PFSK-1 (cell line): ENCODE measurements around the gene CEP170B.

Source experiments
- FOXP2 ChIP-seq: optimal IDR thresholded peaks from 2 replicates; pipeline ENCODE3; 2011; ENCODE audit warnings: borderline replicate concordance, control low read depth, inconsistent platforms; ENCODE audit not compliant: insufficient read depth; ENCODE audit errors: extremely low read length, extremely low read depth
- POLR2AphosphoS5 ChIP-seq: IDR thresholded peaks from 2 replicates; pipeline ENCODE4 v1.6.1; 2012; ENCODE audit warnings: low read depth, mild to moderate bottlenecking, control low read depth, low read length, moderate library complexity
- SIN3A ChIP-seq: IDR thresholded peaks from 2 replicates; pipeline ENCODE4 v1.6.1; 2012; ENCODE audit warnings: mild to moderate bottlenecking, low read length, moderate library complexity, borderline replicate concordance; ENCODE audit not compliant: insufficient read depth
- TAF1 ChIP-seq: IDR thresholded peaks from 2 replicates; pipeline ENCODE4 v1.6.1; 2012; ENCODE audit warnings: low read length, control low read depth, borderline replicate concordance; ENCODE audit not compliant: insufficient read depth
- TF ChIP-seq, protein P1 (sequence below), 2 experiments: IDR thresholded peaks; 2 replicates each; pipeline versions ENCODE4 v1.6.1 to v1.8.0; 2011 to 2012; ENCODE audit warnings: low read depth in 2 of 2, low read length in 2 of 2, control low read depth in 1 of 2, inconsistent platforms in 1 of 2, mild to moderate bottlenecking in 1 of 2, moderate library complexity in 1 of 2; ENCODE audit not compliant: insufficient read depth in 1 of 2

Gene CEP170B

DNA sequence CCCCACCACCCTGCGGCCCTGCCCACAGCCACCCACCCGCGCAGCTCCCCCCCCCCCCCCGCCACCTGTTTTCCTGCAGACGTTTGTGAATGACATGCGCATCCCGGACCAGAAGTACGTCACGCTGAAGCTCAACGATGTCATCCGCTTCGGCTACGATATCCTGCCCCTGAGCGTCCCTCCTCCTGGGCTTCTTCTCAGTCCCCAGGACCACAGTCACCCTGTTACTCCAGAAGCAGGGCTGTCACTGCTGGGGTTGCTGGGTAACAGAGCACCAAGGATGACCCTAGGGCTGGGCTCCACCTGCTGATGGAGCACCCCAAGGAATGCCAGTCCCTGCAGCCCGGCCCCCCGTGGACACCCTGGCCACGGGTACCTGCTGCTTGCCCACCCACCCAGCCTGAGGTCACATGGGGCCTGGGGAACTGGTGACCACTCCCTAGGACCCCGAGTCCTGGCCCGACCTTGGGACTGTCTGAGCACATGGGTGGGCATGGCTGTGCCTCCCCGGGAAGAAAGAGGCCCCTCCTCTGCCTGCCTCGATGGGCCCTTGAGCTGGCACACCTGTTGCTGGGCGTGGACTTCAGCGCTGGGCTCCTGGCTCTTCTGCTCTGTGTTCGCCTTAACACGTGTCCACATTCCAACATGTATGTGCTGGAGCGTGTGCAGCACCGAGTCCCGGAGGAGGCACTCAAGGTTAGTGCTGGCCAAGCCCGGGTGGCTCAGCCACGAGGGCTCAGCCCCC is 12.9 kb downstream of the CEP170B start:
- TF ChIP-seq, protein P1, sequence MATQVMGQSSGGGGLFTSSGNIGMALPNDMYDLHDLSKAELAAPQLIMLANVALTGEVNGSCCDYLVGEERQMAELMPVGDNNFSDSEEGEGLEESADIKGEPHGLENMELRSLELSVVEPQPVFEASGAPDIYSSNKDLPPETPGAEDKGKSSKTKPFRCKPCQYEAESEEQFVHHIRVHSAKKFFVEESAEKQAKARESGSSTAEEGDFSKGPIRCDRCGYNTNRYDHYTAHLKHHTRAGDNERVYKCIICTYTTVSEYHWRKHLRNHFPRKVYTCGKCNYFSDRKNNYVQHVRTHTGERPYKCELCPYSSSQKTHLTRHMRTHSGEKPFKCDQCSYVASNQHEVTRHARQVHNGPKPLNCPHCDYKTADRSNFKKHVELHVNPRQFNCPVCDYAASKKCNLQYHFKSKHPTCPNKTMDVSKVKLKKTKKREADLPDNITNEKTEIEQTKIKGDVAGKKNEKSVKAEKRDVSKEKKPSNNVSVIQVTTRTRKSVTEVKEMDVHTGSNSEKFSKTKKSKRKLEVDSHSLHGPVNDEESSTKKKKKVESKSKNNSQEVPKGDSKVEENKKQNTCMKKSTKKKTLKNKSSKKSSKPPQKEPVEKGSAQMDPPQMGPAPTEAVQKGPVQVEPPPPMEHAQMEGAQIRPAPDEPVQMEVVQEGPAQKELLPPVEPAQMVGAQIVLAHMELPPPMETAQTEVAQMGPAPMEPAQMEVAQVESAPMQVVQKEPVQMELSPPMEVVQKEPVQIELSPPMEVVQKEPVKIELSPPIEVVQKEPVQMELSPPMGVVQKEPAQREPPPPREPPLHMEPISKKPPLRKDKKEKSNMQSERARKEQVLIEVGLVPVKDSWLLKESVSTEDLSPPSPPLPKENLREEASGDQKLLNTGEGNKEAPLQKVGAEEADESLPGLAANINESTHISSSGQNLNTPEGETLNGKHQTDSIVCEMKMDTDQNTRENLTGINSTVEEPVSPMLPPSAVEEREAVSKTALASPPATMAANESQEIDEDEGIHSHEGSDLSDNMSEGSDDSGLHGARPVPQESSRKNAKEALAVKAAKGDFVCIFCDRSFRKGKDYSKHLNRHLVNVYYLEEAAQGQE (IDR thresholded peaks at IDR 0.05; ENCODE audit: insufficient read depth in 1 of 2, low read depth in 2 of 2, low read length in 2 of 2), result no peak
- TF ChIP-seq POLR2AphosphoS5 (no peak), SIN3A (no peak), TAF1 (no peak), FOXP2 (no peak)

DNA sequence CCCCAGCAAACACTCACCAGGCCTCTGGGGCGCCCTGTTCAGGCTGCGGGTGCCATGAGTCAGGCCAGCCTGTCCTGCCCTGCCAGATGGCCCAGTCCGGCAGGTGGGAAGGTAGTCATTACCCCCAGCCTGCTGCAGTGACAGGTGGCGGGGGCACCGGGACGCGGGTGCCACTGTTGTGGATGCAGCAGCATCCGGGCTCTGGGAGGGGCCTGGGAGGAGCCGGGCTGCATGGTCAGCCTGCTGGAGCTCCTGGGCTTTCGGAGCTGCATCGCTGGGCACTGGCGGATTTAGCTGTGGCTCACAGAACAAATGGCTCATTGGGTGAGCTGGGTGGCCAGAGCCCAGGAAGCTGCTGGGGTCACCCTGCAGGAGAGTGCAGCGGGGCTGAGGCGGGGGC is 13.5 kb downstream of the CEP170B start:
- TF ChIP-seq FOXP2 (no peak), SIN3A (no peak), TAF1 (no peak), POLR2AphosphoS5 (no peak)
- TF ChIP-seq, protein P1 (IDR thresholded peaks at IDR 0.05; ENCODE audit: insufficient read depth in 1 of 2, low read depth in 2 of 2, low read length in 2 of 2), result no peak

DNA sequence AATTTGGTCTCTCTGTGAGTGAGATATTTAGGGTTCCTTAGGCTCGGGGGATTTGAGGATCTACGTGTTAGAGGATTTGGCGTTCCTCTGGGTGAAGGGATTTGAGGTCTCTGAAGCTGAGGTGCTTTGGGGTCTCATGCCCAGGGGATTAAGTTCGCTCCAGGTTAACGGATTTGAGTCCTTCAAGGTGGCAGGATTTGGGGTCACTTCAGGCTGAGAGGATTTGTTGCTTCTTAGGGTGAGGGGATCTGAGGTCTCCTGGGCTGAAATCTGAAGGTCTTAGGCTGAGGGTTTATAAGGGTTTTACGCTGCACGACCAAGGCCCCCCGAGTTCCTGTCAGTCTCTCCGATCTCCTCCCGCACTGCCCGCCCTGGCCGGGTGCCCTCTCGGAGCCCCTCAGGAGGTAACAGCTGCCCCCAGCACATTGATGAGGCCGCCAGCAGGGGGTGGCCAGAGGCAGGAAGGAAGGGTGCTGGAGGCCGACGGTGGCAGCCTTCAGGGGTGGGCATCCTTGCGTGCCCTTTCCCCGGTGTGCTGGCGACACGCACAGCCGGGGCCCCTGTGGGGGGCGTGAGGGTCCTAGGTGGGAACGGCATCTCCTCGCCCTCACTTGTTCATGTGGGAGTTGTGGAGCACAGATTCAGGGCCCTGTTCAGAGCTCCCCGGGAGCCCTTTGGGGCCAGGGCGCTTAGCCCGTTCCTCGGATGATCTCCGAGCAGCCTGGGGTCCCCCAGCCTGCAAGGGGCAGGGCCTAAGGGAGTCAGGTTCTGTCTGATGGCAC is 14.3 kb downstream of the CEP170B start:
- TF ChIP-seq SIN3A (no peak), FOXP2 (no peak), POLR2AphosphoS5 (no peak), TAF1 (no peak)
- TF ChIP-seq, protein P1 (IDR thresholded peaks at IDR 0.05; ENCODE audit: insufficient read depth in 1 of 2, low read depth in 2 of 2, low read length in 2 of 2), result no peak

DNA sequence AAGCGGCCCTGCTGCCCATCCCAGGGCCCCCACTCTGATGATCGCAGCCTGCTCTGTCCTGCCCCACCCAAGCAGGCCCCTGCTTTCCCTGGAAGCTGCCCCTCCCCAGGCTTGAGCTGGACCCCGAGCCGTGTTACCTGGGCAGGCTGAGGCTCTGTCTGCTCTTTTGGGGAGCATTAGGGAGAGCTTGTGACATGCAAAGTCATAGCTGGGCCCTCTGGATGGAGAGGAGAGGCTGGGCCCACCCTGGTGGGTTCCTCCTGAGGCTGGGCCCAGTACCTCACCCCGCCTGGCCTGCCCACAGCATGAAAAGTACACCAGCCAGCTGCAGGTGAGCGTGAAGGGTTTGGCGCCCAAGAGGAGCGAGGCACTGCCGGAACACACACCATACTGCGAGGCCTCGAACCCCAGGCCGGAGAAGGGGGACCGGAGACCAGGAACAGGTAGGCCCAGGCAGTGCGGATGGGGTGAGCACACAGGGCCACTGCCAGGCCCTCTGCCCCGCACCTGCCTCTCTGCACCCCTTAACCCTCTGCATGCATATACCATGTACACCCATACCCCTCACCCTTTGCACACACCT is 15.0 kb downstream of the CEP170B start:
- TF ChIP-seq, protein P1 (IDR thresholded peaks at IDR 0.05; ENCODE audit: insufficient read depth in 1 of 2, low read depth in 2 of 2, low read length in 2 of 2), result no peak
- TF ChIP-seq SIN3A (no peak), POLR2AphosphoS5 (no peak)
